Hepatocyte (in vitro differentiated cells): ENCODE results near the gene FLT4.

Experiments
- EZH2phosphoT487 ChIP-seq: fragments of 200-600 bp; sonication (generic); IDR thresholded peaks from one replicate; pipeline ENCODE4 v1.6.1; 2018; ENCODE audit warnings: antibody characterized with exemption, mild to moderate bottlenecking, low read depth, moderate library complexity; ENCODE audit not compliant: unreplicated experiment, severe bottlenecking
- TF ChIP-seq, protein P1 (sequence below): fragments of 200-600 bp; sonication (generic); IDR thresholded peaks from 2 replicates; pipeline ENCODE4 v1.5.1; 2016; ENCODE audit warnings: antibody characterized with exemption, mild to moderate bottlenecking; ENCODE audit not compliant: poor library complexity

DNA sequence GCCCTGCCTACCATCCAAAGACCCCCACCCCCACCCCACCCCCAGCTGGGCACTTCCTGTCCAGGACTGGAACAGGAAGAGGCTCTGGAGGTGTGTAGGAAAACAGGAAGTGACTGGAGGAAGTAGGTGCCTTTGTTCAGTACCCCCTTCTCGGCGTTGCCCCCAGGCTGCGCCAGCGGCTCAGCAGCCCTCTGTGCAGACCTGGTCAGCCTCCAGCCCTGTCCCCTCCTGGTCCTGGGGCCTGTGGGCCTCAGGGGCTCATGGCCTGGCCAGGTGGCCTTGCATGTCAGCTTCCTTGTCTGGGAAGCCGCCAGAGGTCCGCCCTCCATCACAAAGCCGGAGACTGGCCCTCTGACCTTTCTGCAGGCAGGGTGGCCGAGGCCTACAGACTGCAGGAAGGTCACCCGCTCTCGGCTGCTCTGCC is 26.0 kb downstream of the FLT4 start:
- TF ChIP-seq, protein P1, sequence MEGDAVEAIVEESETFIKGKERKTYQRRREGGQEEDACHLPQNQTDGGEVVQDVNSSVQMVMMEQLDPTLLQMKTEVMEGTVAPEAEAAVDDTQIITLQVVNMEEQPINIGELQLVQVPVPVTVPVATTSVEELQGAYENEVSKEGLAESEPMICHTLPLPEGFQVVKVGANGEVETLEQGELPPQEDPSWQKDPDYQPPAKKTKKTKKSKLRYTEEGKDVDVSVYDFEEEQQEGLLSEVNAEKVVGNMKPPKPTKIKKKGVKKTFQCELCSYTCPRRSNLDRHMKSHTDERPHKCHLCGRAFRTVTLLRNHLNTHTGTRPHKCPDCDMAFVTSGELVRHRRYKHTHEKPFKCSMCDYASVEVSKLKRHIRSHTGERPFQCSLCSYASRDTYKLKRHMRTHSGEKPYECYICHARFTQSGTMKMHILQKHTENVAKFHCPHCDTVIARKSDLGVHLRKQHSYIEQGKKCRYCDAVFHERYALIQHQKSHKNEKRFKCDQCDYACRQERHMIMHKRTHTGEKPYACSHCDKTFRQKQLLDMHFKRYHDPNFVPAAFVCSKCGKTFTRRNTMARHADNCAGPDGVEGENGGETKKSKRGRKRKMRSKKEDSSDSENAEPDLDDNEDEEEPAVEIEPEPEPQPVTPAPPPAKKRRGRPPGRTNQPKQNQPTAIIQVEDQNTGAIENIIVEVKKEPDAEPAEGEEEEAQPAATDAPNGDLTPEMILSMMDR, result no peak
- TF ChIP-seq EZH2phosphoT487, result no peak
